HepG2 (cell line): ENCODE data around the gene RRBP1. TPM values are rescaled to one million over a fixed set of nuclear protein-coding genes. Genes with fewer than 3 reads are reported as not detected.
A peak's percentile ranks its signal among the peaks of the same experiment; 100 is the strongest.

Experiments used
- LCORL ChIP-seq, 2 experiments: fragments of 450-650 bp in 1 of 2; sonication (generic) in 1 of 2; formaldehyde crosslinking in 1 of 2; IDR thresholded peaks; 2 replicates each; pipeline versions ENCODE4 v1.5.0 to v1.6.1; 2017 to 2020; ENCODE audit warnings: antibody characterized with exemption in 1 of 2, missing genetic modification reagents in 1 of 2
- MXD3 ChIP-seq: IDR thresholded peaks from 2 replicates; pipeline ENCODE4 v1.6.1; 2016; ENCODE audit warnings: mild to moderate bottlenecking, missing biosample characterization, missing genetic modification reagents
- NFATC3 ChIP-seq: sonication (generic); formaldehyde crosslinking; IDR thresholded peaks from 2 replicates; pipeline ENCODE4 v1.5.1; 2020; ENCODE audit warnings: mild to moderate bottlenecking, missing genetic modification reagents
- SAP130 ChIP-seq: IDR thresholded peaks from 2 replicates; pipeline ENCODE4 v1.6.1; 2016; ENCODE audit warnings: low read depth
- YEATS4 ChIP-seq: sonication (generic); formaldehyde crosslinking; IDR thresholded peaks from 2 replicates; pipeline ENCODE4 v1.4.0; 2020; ENCODE audit warnings: missing genetic modification reagents, borderline replicate concordance
- ZFAT ChIP-seq: sonication (generic); formaldehyde crosslinking; conservative IDR thresholded peaks from 2 replicates; pipeline ENCODE4 v1.8.1; 2023; ENCODE audit warnings: missing genetic modification reagents, inconsistent platforms
- ZFP36L1 ChIP-seq: sonication (generic); formaldehyde crosslinking; IDR thresholded peaks from 2 replicates; pipeline ENCODE4 v1.8.0; 2022; ENCODE audit warnings: mild to moderate bottlenecking, missing genetic modification reagents, moderate library complexity
- ZNF253 ChIP-seq: sonication (generic); formaldehyde crosslinking; IDR thresholded peaks from 2 replicates; pipeline ENCODE4 v1.8.0; 2022; ENCODE audit warnings: mild to moderate bottlenecking, missing genetic modification reagents, borderline replicate concordance
- ZNF335 ChIP-seq: sonication (generic); formaldehyde crosslinking; IDR thresholded peaks from 2 replicates; pipeline ENCODE4 v1.4.0; 2020; ENCODE audit warnings: missing genetic modification reagents
- ZNF577 ChIP-seq: sonication (generic); formaldehyde crosslinking; IDR thresholded peaks from 2 replicates; pipeline ENCODE4 v1.4.0; 2020; ENCODE audit warnings: mild to moderate bottlenecking, low read depth, missing genetic modification reagents, borderline replicate concordance
- polyA plus RNA-seq, 8 experiments: library from polyadenylated mRNA; depleted of rRNA in 3 of 8; stranded (reverse) in 7 of 8; unstranded in 1 of 8; fragments of >200 nt; fragmentation: Illumina TruSeq in 4 of 8; extraction: Trizol in 4 of 8; gene quantifications; 2 replicates each; pipeline versions ENCODE4 v1.2.1 to v1.2.3, GENCODE V29; 2011 to 2016; ENCODE audit warnings: low read depth in 4 of 8, missing spikeins in 1 of 8, mixed read lengths in 1 of 8; ENCODE audit not compliant: insufficient read depth in 1 of 8
- total RNA-seq, 5 experiments: library from RNA; depleted of rRNA; stranded (reverse); fragments of >200 nt; fragmentation: Illumina TruSeq; extraction: Trizol; gene quantifications; 2 replicates each; pipeline ENCODE4 v1.2.3, GENCODE V29; 2016; ENCODE audit warnings: low read depth in 1 of 5
- TF ChIP-seq, protein P1 (sequence below), 2 experiments: fragments of 450-650 bp in 1 of 2; sonication (generic) in 1 of 2; formaldehyde crosslinking in 1 of 2; IDR thresholded peaks; 2 replicates each; pipeline versions ENCODE4 v1.6.1 to v1.8.0; 2016 to 2022; ENCODE audit warnings: antibody characterized with exemption in 1 of 2, mild to moderate bottlenecking in 1 of 2, missing genetic modification reagents in 1 of 2
- TF ChIP-seq, protein P2 (sequence below): IDR thresholded peaks from 2 replicates; pipeline ENCODE4 v1.6.1; 2016; ENCODE audit warnings: missing compliant biosample characterization, missing genetic modification reagents, borderline replicate concordance
- TF ChIP-seq, protein P3 (sequence below): sonication (generic); formaldehyde crosslinking; IDR thresholded peaks from 2 replicates; pipeline ENCODE4 v1.8.0; 2022; ENCODE audit warnings: missing genetic modification reagents, mild to moderate bottlenecking, borderline replicate concordance

Gene RRBP1
- total and polyA plus RNA-seq, 2 of the 13 experiments (the other 11 are each of a cell fraction or from before 2014, with no cell fraction given): 150 to 222 TPM

DNA sequence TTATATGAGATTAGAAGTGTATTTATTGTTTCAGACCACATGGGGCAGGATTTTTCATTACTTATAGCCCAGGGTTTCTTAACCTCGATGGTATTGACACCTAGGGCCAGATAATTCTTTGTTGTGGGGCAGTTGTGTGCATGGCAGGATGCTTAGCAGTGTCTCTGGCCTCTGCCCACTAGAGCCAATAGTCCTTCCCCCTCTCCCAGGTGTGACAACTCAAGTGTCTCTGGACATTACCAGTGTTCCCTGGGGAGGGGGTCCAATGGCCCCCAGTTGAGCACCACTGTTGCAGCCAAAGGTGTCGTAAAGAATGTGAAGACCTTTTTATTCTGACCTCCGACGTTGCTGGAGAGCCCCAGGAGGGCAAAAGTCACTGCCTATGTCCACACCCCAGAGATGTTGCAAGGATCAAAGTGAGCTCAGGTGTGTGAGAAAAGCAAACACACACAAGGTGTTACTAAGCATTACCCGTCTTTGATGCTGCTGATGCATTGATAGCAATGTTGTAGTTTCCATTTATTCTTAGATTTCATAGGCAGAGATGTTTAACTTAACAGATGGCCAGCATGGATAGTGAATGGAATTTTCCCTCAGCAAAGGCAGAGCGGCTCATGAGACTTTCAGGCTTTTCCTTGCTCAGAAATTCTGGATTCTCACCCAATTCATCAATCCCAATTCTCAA is 39.9 kb upstream of the RRBP1 start (continued):
- peak; percentile 87 for TF ChIP-seq ZNF335 (CRISPR knock-in tag)
- TF ChIP-seq ZFAT (CRISPR knock-in tag): no peak
- TF ChIP-seq, protein P1, sequence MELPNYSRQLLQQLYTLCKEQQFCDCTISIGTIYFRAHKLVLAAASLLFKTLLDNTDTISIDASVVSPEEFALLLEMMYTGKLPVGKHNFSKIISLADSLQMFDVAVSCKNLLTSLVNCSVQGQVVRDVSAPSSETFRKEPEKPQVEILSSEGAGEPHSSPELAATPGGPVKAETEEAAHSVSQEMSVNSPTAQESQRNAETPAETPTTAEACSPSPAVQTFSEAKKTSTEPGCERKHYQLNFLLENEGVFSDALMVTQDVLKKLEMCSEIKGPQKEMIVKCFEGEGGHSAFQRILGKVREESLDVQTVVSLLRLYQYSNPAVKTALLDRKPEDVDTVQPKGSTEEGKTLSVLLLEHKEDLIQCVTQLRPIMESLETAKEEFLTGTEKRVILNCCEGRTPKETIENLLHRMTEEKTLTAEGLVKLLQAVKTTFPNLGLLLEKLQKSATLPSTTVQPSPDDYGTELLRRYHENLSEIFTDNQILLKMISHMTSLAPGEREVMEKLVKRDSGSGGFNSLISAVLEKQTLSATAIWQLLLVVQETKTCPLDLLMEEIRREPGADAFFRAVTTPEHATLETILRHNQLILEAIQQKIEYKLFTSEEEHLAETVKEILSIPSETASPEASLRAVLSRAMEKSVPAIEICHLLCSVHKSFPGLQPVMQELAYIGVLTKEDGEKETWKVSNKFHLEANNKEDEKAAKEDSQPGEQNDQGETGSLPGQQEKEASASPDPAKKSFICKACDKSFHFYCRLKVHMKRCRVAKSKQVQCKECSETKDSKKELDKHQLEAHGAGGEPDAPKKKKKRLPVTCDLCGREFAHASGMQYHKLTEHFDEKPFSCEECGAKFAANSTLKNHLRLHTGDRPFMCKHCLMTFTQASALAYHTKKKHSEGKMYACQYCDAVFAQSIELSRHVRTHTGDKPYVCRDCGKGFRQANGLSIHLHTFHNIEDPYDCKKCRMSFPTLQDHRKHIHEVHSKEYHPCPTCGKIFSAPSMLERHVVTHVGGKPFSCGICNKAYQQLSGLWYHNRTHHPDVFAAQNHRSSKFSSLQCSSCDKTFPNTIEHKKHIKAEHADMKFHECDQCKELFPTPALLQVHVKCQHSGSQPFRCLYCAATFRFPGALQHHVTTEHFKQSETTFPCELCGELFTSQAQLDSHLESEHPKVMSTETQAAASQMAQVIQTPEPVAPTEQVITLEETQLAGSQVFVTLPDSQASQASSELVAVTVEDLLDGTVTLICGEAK (IDR thresholded peaks at IDR 0.05): no peak
- TF ChIP-seq, protein P1 (CRISPR knock-in tag; IDR thresholded peaks at IDR 0.05): peak; percentile 38; the same call in 1 of the 2 replicates
- TF ChIP-seq YEATS4: peak; percentile 91
- peak; percentile 76; the same call in 1 of the 2 replicates for TF ChIP-seq ZNF253 (CRISPR knock-in tag)
- no peak; the same call in 1 of the 2 replicates for TF ChIP-seq NFATC3
- no peak for TF ChIP-seq LCORL (IDR thresholded peaks at IDR 0.05)
- TF ChIP-seq LCORL (CRISPR knock-in tag; IDR thresholded peaks at IDR 0.05): peak; percentile 82
- TF ChIP-seq MXD3: no peak
- TF ChIP-seq ZFP36L1: no peak; the same call in 1 of the 2 replicates
- TF ChIP-seq, protein P2, sequence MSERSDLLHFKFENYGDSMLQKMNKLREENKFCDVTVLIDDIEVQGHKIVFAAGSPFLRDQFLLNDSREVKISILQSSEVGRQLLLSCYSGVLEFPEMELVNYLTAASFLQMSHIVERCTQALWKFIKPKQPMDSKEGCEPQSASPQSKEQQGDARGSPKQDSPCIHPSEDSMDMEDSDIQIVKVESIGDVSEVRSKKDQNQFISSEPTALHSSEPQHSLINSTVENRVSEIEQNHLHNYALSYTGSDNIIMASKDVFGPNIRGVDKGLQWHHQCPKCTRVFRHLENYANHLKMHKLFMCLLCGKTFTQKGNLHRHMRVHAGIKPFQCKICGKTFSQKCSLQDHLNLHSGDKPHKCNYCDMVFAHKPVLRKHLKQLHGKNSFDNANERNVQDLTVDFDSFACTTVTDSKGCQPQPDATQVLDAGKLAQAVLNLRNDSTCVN: peak; percentile 76; the same call in 1 of the 2 replicates
- TF ChIP-seq, protein P3, sequence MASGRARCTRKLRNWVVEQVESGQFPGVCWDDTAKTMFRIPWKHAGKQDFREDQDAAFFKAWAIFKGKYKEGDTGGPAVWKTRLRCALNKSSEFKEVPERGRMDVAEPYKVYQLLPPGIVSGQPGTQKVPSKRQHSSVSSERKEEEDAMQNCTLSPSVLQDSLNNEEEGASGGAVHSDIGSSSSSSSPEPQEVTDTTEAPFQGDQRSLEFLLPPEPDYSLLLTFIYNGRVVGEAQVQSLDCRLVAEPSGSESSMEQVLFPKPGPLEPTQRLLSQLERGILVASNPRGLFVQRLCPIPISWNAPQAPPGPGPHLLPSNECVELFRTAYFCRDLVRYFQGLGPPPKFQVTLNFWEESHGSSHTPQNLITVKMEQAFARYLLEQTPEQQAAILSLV (CRISPR knock-in tag): peak; percentile 81; the same call in 1 of the 2 replicates
- TF ChIP-seq ZNF577: no peak
- TF ChIP-seq SAP130 (CRISPR knock-in tag): peak; percentile 94
